ENCODE results near the gene ZBTB47. TPM values are rescaled to one million over a fixed set of nuclear protein-coding genes. Genes with fewer than 3 reads are reported as not detected.

ZBTB47 gene
- total and polyA plus RNA-seq, 8 donors, result 10.1 to 40.3 (median 23.4) TPM

GRCh38 chr3:42652251-42652610 is 1.3 kb upstream of the ZBTB47 start:
- WGBS, 5 donors, result 0 to 21% (median 19%) methylated on average over 1 of the region's 1 CpG
- intact Hi-C loops (cut with DNase I; ENCODE audit: low total_unique reads), result loop anchor here (10.0 kb wide), 1 partner anchor 93 kb away; no protein-coding TSS in a partner anchor
- TF ChIP-seq POLR2A (IDR thresholded peaks at IDR 0.05), result no peak
- peak overlapping the region; percentile 72 to 84 (median 81) for H3K4me3 ChIP-seq
- H3K27ac ChIP-seq, result peak overlapping the region; percentile 75 to 94 (median 91)
- no peaks in the 10 kb centered on the region for H3K9me3 ChIP-seq
- DNase-seq, result no peak
- peaks cover 8 to 36% (median 28%) of the 10 kb centered on the region in 4 donors for H3K36me3 ChIP-seq
- peaks cover 46 to 86% (median 69%) of the 10 kb centered on the region in 4 donors for H3K4me1 ChIP-seq
- no peaks in the 10 kb centered on the region for H3K27me3 ChIP-seq

DNA sequence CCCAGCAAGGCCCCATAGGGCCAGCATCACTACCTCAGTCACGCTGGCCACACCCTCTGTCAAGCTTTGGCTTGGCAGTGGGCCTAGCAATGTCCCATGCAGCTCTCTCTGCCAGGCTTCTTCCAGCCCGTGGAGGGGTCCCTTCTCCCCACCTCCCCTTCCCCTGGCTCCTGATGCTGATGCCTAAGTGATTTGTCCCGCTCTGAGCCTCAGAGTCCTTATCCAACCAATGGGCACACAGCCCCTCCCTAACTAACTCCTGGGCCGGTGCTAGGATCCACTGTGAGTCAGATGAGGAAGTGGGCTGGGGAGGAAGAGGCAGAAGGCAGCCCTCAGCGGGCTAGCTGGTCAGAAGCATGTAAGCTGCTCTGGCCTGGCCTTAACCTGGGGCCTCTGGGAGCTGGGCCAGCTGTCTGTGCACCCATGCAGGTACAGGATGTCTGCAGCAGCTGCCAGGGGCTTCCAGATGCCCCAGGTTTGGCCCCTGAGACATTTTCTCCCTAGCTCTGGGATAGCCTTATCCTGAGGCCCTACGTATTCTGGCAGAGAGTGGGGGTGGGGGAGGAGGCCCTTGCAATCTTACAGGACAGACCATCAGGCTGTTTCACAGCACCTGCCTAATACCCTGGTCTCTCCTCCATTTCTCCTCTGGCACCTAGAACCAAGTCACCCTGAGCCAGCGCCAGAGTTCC is 740 bp upstream of the ZBTB47 start:
- Histone ChIP-seq H3K27me3 (no peaks in the 10 kb centered on the region), H3K4me3 (peak overlapping the region; percentile 72 to 84 (median 81)), H3K36me3 (peaks cover 3 to 36% (median 25%) of the 10 kb centered on the region in 4 donors), H3K27ac (peak overlapping the region; percentile 75 to 94 (median 91)), H3K4me1 (peaks cover 46 to 83% (median 67%) of the 10 kb centered on the region in 4 donors), H3K9me3 (no peaks in the 10 kb centered on the region)
- TF ChIP-seq POLR2AphosphoS5 (IDR thresholded peaks at IDR 0.05), result peak in 2 of 3 donors; percentile 94 to 97
- peak in 1 of 4 donors; percentile 87 for TF ChIP-seq POLR2A (IDR thresholded peaks at IDR 0.05)
- TF ChIP-seq CTCF (IDR thresholded peaks at IDR 0.05), result no peak
- TF ChIP-seq EP300 (IDR thresholded peaks at IDR 0.05), result no peak
- intact Hi-C loops (cut with DNase I; ENCODE audit: low total_unique reads), result loop anchor here (10.0 kb wide), 1 partner anchor 92 kb away; no protein-coding TSS in a partner anchor
- 9 to 25% (median 23%) methylated on average over 5 to 7 of the region's 7 CpGs for WGBS, 5 donors
- peak; percentile 75 to 81 for DNase-seq

DNA sequence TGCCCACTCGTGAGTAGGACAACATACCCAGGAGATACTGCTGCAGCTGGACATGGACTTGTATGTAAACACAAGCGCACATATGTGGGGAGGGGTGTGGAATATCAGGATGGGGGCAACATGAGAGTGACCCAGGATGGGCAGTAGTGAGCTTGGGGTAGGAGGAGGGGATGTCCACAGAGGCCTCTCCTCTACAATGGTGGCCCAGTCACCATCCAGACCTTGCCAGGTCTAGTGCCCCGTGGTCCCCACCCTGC is 266 bp upstream of the ZBTB47 start:
- intact Hi-C loops (cut with DNase I; ENCODE audit: low total_unique reads), result loop anchor here (10.0 kb wide), 1 partner anchor 92 kb away; no protein-coding TSS in a partner anchor
- Histone ChIP-seq H3K27ac (peak overlapping the region; percentile 78 to 94 (median 91)), H3K9me3 (no peaks in the 10 kb centered on the region), H3K36me3 (peaks cover 7 to 36% (median 25%) of the 10 kb centered on the region in 4 donors), H3K27me3 (no peaks in the 10 kb centered on the region), H3K4me1 (peaks cover 46 to 81% (median 66%) of the 10 kb centered on the region in 4 donors), H3K4me3 (peak overlapping the region; percentile 72 to 84 (median 81))
- WGBS, 5 donors, result 18 to 35% (median 24%) methylated on average over 3 of the region's 3 CpGs
- DNase-seq, result no peak
- TF ChIP-seq CTCF (IDR thresholded peaks at IDR 0.05), result no peak
- no peak for TF ChIP-seq POLR2AphosphoS5 (IDR thresholded peaks at IDR 0.05)
- TF ChIP-seq POLR2A (IDR thresholded peaks at IDR 0.05), result no peak
- TF ChIP-seq EP300 (IDR thresholded peaks at IDR 0.05), result no peak

DNA sequence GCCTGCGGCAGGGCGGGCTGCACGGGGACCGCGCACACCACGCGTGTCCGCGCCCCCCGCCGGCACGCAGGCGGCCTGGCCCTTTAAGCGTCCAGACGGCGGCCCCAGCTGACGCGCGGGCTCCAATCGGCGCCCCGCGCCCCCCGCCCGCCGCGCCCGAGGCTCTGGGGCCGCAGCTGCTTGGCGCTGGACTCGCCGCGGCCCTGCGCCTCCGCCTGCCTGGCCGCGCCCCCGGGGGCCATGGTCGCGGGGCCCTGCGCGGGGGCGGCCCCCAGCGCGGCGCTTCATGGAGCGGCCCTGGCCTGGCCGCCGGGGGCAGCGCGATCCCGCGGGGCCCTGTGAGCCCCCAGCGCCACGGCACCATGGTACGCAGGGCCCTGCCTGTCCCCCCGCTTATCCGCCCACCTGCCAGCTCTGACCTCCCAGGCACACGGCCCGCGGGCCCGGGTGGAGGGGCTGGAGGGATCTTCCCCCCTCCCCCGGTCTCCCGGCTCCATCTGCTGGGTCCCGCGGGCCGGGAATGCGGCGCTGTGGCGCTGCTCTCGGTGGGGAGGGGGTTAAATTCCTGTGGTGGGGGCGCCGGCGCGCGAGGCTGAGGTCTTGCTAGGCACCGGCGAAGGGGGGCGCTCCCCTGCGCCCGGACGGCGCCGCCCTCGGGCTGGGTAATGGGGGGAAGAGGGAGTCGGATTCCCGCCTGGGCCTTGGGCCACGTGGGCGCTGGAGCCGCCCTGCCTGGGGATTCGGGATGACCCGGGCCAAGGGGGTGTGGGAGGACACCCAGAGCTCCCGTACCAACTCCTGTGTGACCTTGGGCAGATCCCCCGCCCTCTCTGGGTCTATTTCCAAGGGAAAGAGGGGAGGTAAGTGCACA is 1.1 kb downstream of the ZBTB47 start:
- WGBS, 5 donors, result 0 to 3% (median 2%) methylated on average over 13 to 94 of the region's 94 CpGs
- DNase-seq, result peak; percentile 42 to 89
- Histone ChIP-seq H3K4me3 (peak overlapping the region; percentile 72 to 84 (median 81)), H3K27me3 (no peaks in the 10 kb centered on the region), H3K9me3 (no peaks in the 10 kb centered on the region), H3K36me3 (peaks cover 14 to 39% (median 25%) of the 10 kb centered on the region in 4 donors), H3K4me1 (peaks cover 46 to 90% (median 68%) of the 10 kb centered on the region in 4 donors), H3K27ac (peak overlapping the region; percentile 78 to 94 (median 91))
- intact Hi-C loops (cut with DNase I; ENCODE audit: low total_unique reads), result loop anchor here (10.0 kb wide), 1 partner anchor 90 kb away; no protein-coding TSS in a partner anchor
- TF ChIP-seq CTCF (IDR thresholded peaks at IDR 0.05), result no peak
- TF ChIP-seq POLR2AphosphoS5 (IDR thresholded peaks at IDR 0.05), result no peak

Data from stomach (tissue), 9 donors.